ENCODE measurements around the gene JARID2. TPM values are rescaled to one million over a fixed set of nuclear protein-coding genes. Genes with fewer than 3 reads are reported as not detected.

Gene JARID2
- total and polyA plus RNA-seq, 4 donors, result 1.4 to 12.3 (median 3.4) TPM

DNA sequence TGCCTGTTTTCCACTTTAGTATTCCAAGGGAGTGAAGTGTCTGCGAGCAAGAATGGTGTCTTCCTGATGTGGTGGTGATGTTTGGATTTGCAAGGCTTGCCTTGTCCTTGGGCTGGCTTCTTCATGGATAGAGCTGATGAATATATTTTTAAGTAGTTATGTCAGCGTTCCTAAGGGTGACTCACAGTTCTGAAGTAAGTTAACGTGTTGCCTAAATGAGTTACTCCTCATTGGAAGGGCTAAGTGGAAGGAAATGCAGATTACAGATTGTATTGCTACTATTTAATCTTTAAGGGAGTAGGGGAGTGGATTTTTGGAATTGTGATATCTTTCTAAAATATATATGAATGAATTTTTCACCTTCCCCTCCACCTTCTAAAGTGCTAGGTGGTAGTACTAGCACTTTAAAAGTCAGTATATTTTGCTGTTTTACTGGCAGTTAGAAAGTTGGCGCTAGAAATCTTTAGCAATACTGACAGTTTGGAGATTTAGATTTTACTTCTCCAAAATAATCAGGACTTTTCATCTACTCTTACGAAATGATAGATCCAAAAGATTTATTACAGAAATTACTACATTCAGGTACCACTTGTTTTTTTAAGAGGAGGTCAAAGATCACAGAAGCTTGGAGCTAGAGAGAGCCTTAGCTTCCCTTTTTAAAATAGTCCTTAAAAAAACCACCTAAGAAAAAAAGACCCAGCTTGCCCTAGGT lies 197.4 kb downstream of the JARID2 start:
- Histone ChIP-seq H3K4me1 (ENCODE audit: control insufficient read depth in 4 of 4, insufficient read depth in 4 of 4, low read length in 3 of 4) (peaks cover 3 to 35% (median 23%) of the 10 kb centered on the region in 4 donors), H3K4me3 (ENCODE audit: low read depth in 1 of 3, low read length in 3 of 3) (no peak overlapping the region), H3K27ac (ENCODE audit: low read depth in 1 of 2, low read length in 2 of 2) (no peak overlapping the region), H3K9me3 (ENCODE audit: control insufficient read depth in 4 of 4, low read length in 3 of 4) (no peaks in the 10 kb centered on the region), H3K36me3 (ENCODE audit: control insufficient read depth in 4 of 4, insufficient read depth in 3 of 4, low read depth in 1 of 4, low read length in 3 of 4) (no peaks in the 10 kb centered on the region), H3K27me3 (ENCODE audit: control insufficient read depth in 4 of 4, insufficient read depth in 4 of 4, low read length in 3 of 4) (no peaks in the 10 kb centered on the region), H3K9ac (ENCODE audit: low read depth in 1 of 2, low read length in 2 of 2) (no peak overlapping the region)
- DNase-seq (ENCODE audit: low spot score), result no peak
- 64% methylated on average over 5 of the region's 5 CpGs for WGBS
- no peak for TF ChIP-seq YY1 (IDR thresholded peaks at IDR 0.05)
- no peak for TF ChIP-seq MAX (IDR thresholded peaks at IDR 0.05)

GRCh38 chr6:15444081-15444731 lies 198.3 kb downstream of the JARID2 start:
- H3K36me3 ChIP-seq (ENCODE audit: control insufficient read depth in 4 of 4, insufficient read depth in 3 of 4, low read depth in 1 of 4, low read length in 3 of 4), result no peaks in the 10 kb centered on the region
- WGBS, result 71% methylated on average over 14 of the region's 14 CpGs
- H3K27ac ChIP-seq (ENCODE audit: low read depth in 1 of 2, low read length in 2 of 2), result no peak overlapping the region
- no peaks in the 10 kb centered on the region for H3K9me3 ChIP-seq (ENCODE audit: control insufficient read depth in 4 of 4, low read length in 3 of 4)
- TF ChIP-seq RAD21 (IDR thresholded peaks at IDR 0.05) (no peak), HNF4G (IDR thresholded peaks at IDR 0.05) (no peak), RXRA (IDR thresholded peaks at IDR 0.05) (no peak), YY1 (IDR thresholded peaks at IDR 0.05) (no peak), SP1 (IDR thresholded peaks at IDR 0.05) (no peak), CTCF (IDR thresholded peaks at IDR 0.05; ENCODE audit: low read depth, low read length, missing input control) (no peak), EGR1 (IDR thresholded peaks at IDR 0.05; ENCODE audit: low read depth in 2 of 2) (no peak), MAX (IDR thresholded peaks at IDR 0.05) (no peak), REST (IDR thresholded peaks at IDR 0.05) (no peak), TAF1 (conservative IDR thresholded peaks at IDR 0.05) (no peak), HNF4A (conservative IDR thresholded peaks at IDR 0.05) (no peak), GABPA (IDR thresholded peaks at IDR 0.05 in 1 of 2, conservative IDR thresholded peaks at IDR 0.05 in 1 of 2) (no peak), ZBTB33 (IDR thresholded peaks at IDR 0.05) (no peak), FOXA2 (IDR thresholded peaks at IDR 0.05) (no peak), NR2F2 (IDR thresholded peaks at IDR 0.05) (no peak)
- TF ChIP-seq, protein P1, sequence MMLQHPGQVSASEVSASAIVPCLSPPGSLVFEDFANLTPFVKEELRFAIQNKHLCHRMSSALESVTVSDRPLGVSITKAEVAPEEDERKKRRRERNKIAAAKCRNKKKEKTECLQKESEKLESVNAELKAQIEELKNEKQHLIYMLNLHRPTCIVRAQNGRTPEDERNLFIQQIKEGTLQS (IDR thresholded peaks at IDR 0.05), result no peak
- H3K9ac ChIP-seq (ENCODE audit: low read depth in 1 of 2, low read length in 2 of 2), result no peak overlapping the region
- peaks cover 3 to 35% (median 23%) of the 10 kb centered on the region in 4 donors for H3K4me1 ChIP-seq (ENCODE audit: control insufficient read depth in 4 of 4, insufficient read depth in 4 of 4, low read length in 3 of 4)
- no peak overlapping the region for H3K4me3 ChIP-seq (ENCODE audit: low read depth in 1 of 3, low read length in 3 of 3)
- no peak for DNase-seq (ENCODE audit: low spot score)
- no peaks in the 10 kb centered on the region for H3K27me3 ChIP-seq (ENCODE audit: control insufficient read depth in 4 of 4, insufficient read depth in 4 of 4, low read length in 3 of 4)

All from liver (tissue), 9 donors.